SK-N-SH treated with all-trans-retinoic acid at 6 μM for 48 hours (cell line): ENCODE results near the gene NOL11.

Source experiments
- ARNTL ChIP-seq: fragments of 450-650 bp; formaldehyde crosslinking; IDR thresholded peaks from 2 replicates; pipeline ENCODE4 v1.5.0; 2020; ENCODE audit warnings: low read depth, mild to moderate bottlenecking, moderate library complexity, borderline replicate concordance
- ESRRG ChIP-seq: fragments of 250-450 bp; sonication (Bioruptor Pico); IDR thresholded peaks from 2 replicates; pipeline ENCODE4 v1.6.1; 2021; ENCODE audit warnings: mild to moderate bottlenecking
- GLIS3 ChIP-seq: fragments of 250-450 bp; sonication (Bioruptor Pico); IDR thresholded peaks from 2 replicates; pipeline ENCODE4 v1.5.0; 2020; ENCODE audit warnings: mild to moderate bottlenecking, moderate library complexity
- PPARA ChIP-seq: fragments of 250-450 bp; sonication (Bioruptor Pico); IDR thresholded peaks from 2 replicates; pipeline ENCODE4 v1.5.0; 2020; ENCODE audit warnings: mild to moderate bottlenecking, borderline replicate concordance
- SNAI2 ChIP-seq: fragments of 250-450 bp; sonication (Bioruptor Pico); IDR thresholded peaks from 2 replicates; pipeline ENCODE4 v1.5.0; 2020; ENCODE audit warnings: mild to moderate bottlenecking, moderate library complexity
- TCF4 ChIP-seq: fragments of 250-450 bp; sonication (Bioruptor Pico); IDR thresholded peaks from 2 replicates; pipeline ENCODE4 v1.8.0; 2021; ENCODE audit warnings: mild to moderate bottlenecking, moderate library complexity, borderline replicate concordance
- ZFP3 ChIP-seq: fragments of 250-450 bp; sonication (Bioruptor Pico); IDR thresholded peaks from 2 replicates; pipeline ENCODE4 v1.5.0; 2020; ENCODE audit warnings: mild to moderate bottlenecking, moderate library complexity
- ZFP30 ChIP-seq: fragments of 450-650 bp; formaldehyde crosslinking; IDR thresholded peaks from 2 replicates; pipeline ENCODE4 v1.5.0; 2022; ENCODE audit warnings: mild to moderate bottlenecking, moderate library complexity
- ZNF8 ChIP-seq: fragments of 450-650 bp; formaldehyde crosslinking; IDR thresholded peaks from 2 replicates; pipeline ENCODE4 v1.5.0; 2020; ENCODE audit warnings: mild to moderate bottlenecking, moderate library complexity
- TF ChIP-seq, protein P1 (sequence below): fragments of 250-450 bp; sonication (Bioruptor Pico); IDR thresholded peaks from 2 replicates; pipeline ENCODE4 v1.5.1; 2020; ENCODE audit warnings: low read depth, mild to moderate bottlenecking, moderate library complexity
- TF ChIP-seq, protein P2 (sequence below): fragments of 250-450 bp; sonication (Bioruptor Pico); IDR thresholded peaks from 2 replicates; pipeline ENCODE4 v1.8.0; 2021; ENCODE audit warnings: low read depth, mild to moderate bottlenecking, moderate library complexity, borderline replicate concordance
- TF ChIP-seq, protein P3 (sequence below): fragments of 250-450 bp; sonication (Bioruptor Pico); IDR thresholded peaks from 2 replicates; pipeline ENCODE4 v1.8.0; 2020; ENCODE audit warnings: mild to moderate bottlenecking, moderate library complexity, borderline replicate concordance

DNA sequence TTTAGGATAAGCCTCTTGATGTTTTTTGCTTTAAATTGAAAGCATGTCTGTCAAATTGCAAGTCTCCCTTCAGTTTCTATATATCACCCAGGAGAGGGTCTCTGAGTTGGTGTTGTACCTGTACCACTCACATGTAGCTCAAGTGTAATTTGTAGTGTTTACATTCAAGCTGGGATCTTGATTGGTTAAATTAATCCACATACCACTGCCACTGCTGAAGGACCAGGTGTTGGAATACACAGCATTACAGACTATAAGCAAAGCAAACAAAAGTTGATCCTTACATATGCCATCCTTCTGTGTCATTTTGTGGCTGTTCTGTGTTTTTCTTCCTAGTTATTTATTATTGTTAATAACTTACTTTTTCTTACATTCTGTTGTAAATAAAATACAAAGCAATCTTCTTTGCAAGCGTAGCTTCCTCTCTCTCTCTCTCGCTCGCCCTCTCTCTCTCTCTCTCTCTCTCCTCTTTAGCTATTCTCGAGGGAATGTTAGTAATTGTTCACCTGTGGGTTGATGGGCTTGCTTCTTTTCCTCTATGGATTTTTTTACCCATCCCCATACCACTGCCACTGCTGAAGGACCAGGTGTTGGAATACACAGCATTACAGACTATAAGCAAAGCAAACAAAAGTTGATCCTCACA, 20.8 kb upstream of the NOL11 start:
- no peak for TF ChIP-seq ARNTL
- TF ChIP-seq ZNF8 (CRISPR knock-in tag): no peak
- TF ChIP-seq, protein P1, sequence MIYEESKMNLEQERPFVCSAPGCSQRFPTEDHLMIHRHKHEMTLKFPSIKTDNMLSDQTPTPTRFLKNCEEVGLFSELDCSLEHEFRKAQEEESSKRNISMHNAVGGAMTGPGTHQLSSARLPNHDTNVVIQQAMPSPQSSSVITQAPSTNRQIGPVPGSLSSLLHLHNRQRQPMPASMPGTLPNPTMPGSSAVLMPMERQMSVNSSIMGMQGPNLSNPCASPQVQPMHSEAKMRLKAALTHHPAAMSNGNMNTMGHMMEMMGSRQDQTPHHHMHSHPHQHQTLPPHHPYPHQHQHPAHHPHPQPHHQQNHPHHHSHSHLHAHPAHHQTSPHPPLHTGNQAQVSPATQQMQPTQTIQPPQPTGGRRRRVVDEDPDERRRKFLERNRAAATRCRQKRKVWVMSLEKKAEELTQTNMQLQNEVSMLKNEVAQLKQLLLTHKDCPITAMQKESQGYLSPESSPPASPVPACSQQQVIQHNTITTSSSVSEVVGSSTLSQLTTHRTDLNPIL (CRISPR knock-in tag): no peak
- TF ChIP-seq, protein P2, sequence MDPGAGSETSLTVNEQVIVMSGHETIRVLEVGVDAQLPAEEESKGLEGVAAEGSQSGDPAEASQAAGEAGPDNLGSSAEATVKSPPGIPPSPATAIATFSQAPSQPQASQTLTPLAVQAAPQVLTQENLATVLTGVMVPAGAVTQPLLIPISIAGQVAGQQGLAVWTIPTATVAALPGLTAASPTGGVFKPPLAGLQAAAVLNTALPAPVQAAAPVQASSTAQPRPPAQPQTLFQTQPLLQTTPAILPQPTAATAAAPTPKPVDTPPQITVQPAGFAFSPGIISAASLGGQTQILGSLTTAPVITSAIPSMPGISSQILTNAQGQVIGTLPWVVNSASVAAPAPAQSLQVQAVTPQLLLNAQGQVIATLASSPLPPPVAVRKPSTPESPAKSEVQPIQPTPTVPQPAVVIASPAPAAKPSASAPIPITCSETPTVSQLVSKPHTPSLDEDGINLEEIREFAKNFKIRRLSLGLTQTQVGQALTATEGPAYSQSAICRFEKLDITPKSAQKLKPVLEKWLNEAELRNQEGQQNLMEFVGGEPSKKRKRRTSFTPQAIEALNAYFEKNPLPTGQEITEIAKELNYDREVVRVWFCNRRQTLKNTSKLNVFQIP (CRISPR knock-in tag): no peak
- TF ChIP-seq, protein P3, sequence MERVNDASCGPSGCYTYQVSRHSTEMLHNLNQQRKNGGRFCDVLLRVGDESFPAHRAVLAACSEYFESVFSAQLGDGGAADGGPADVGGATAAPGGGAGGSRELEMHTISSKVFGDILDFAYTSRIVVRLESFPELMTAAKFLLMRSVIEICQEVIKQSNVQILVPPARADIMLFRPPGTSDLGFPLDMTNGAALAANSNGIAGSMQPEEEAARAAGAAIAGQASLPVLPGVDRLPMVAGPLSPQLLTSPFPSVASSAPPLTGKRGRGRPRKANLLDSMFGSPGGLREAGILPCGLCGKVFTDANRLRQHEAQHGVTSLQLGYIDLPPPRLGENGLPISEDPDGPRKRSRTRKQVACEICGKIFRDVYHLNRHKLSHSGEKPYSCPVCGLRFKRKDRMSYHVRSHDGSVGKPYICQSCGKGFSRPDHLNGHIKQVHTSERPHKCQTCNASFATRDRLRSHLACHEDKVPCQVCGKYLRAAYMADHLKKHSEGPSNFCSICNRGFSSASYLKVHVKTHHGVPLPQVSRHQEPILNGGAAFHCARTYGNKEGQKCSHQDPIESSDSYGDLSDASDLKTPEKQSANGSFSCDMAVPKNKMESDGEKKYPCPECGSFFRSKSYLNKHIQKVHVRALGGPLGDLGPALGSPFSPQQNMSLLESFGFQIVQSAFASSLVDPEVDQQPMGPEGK: no peak
- no peak for TF ChIP-seq PPARA (CRISPR knock-in tag)
- no peak for TF ChIP-seq ZFP3
- no peak for TF ChIP-seq SNAI2 (CRISPR knock-in tag)
- TF ChIP-seq GLIS3 (CRISPR knock-in tag): no peak
- no peak for TF ChIP-seq ZFP30 (CRISPR knock-in tag)
- TF ChIP-seq ESRRG (CRISPR knock-in tag): no peak
- TF ChIP-seq TCF4 (CRISPR knock-in tag): no peak
